HepG2 (cell line): ENCODE data around the gene NTM. TPM values are rescaled to one million over a fixed set of nuclear protein-coding genes. Genes with fewer than 3 reads are reported as not detected.

Experiments
- ATAC-seq: fragments of 200-7000 bp; cut with Tn5 transposase; 3 replicates; pipeline ENCODE4 v1.9.1; 2020; ENCODE audit warnings: mild to moderate bottlenecking, moderate library complexity
- BruUV-seq: library from RNA; stranded (reverse); fragments of 400-500 nt; replicated peaks from 2 replicates; lab custom pipeline; 2021; lab: Mats Ljungman, UMichigan
- CTCF ChIA-PET: fragments of 300-600 bp; formaldehyde crosslinking; extraction: SDS; loops from one replicate; lab custom pipeline; 2021; ENCODE audit warnings: low total read pairs, inconsistent platforms, low intra/inter-chr PET ratio; lab: Yijun Ruan, JAX
- POLR2A ChIA-PET: fragments of 350-600 bp; sonication (Branson Sonifier 250); formaldehyde crosslinking; loops from one replicate; lab custom pipeline; 2020; ENCODE audit warnings: antibody characterized with exemption, inconsistent platforms; lab: Yijun Ruan, JAX
- DNase-seq: peaks from one replicate; pipeline ENCODE4 v3.0.0-alpha.2; 2015; ENCODE audit warnings: low spot score
- FAIRE-seq: peaks from 3 replicates; lab custom pipeline; 2011; peaks lifted over from hg19 to GRCh38; lab: Jason Lieb, UNC
- H2AFZ ChIP-seq: one replicate; pipeline ENCODE4 v1.6.1; 2011; ENCODE audit warnings: low read length, inconsistent platforms
- H3K27ac ChIP-seq: fragments of 300-600 bp; 3 replicates; pipeline ENCODE4 v1.8.0; 2011; ENCODE audit warnings: mixed run types, mild to moderate bottlenecking, mixed read lengths, low read length, inconsistent platforms; ENCODE audit not compliant: insufficient read depth; ENCODE audit errors: extremely low read length
- H3K27me3 ChIP-seq, 2 experiments: fragments of 200-600 bp in 1 of 2; 2 replicates in 1 of 2; 3 replicates in 1 of 2; pipeline versions ENCODE4 v1.6.0 to v1.8.0; 2011; ENCODE audit warnings: low read length in 2 of 2, mild to moderate bottlenecking in 2 of 2, moderate library complexity in 2 of 2, inconsistent platforms in 1 of 2; ENCODE audit not compliant: insufficient read depth in 2 of 2, control insufficient read depth in 1 of 2
- H3K36me3 ChIP-seq, 2 experiments: fragments of 200-600 bp in 1 of 2; replicated peaks in 1 of 2; 2 replicates in 1 of 2; 3 replicates in 1 of 2; pipeline versions ENCODE4 v1.5.1 to v1.8.0; 2011; ENCODE audit warnings: low read length in 2 of 2, inconsistent platforms in 1 of 2; ENCODE audit not compliant: insufficient read depth in 2 of 2, control insufficient read depth in 1 of 2
- H3K4me1 ChIP-seq: 2 replicates; pipeline ENCODE4 v1.5.1; 2012; ENCODE audit warnings: low read length, inconsistent platforms; ENCODE audit not compliant: insufficient read depth
- H3K4me2 ChIP-seq: 2 replicates; pipeline ENCODE4 v1.6.0; 2011; ENCODE audit warnings: low read depth, low read length, inconsistent platforms
- H3K4me3 ChIP-seq, 3 experiments: fragments of 200-600 bp in 1 of 3; sonication (generic), shearing (Covaris generic) in 1 of 3; replicated peaks in 1 of 3; 2 replicates each; pipeline ENCODE4 v1.5.1; 2011 to 2016; ENCODE audit warnings: low read length in 3 of 3, inconsistent platforms in 2 of 3, low read depth in 2 of 3, mild to moderate bottlenecking in 2 of 3, control low read depth in 1 of 3, mixed read lengths in 1 of 3; ENCODE audit not compliant: insufficient read depth in 1 of 3
- H3K79me2 ChIP-seq: one replicate; pipeline ENCODE4 v1.6.1; 2011; ENCODE audit warnings: low read length, inconsistent platforms; ENCODE audit not compliant: insufficient read depth
- H3K9ac ChIP-seq: 2 replicates; pipeline ENCODE4 v1.6.0; 2011; ENCODE audit warnings: mild to moderate bottlenecking, low read depth, low read length, inconsistent platforms; ENCODE audit not compliant: insufficient read depth
- H3K9me3 ChIP-seq: 2 replicates; pipeline ENCODE4 v1.5.1; 2012; ENCODE audit warnings: mild to moderate bottlenecking, low read length
- H4K20me1 ChIP-seq: 2 replicates; pipeline ENCODE4 v1.6.0; 2011; ENCODE audit warnings: inconsistent platforms, mild to moderate bottlenecking, low read length, moderate library complexity; ENCODE audit not compliant: insufficient read depth
- BRD4 ChIP-seq: sonication (generic); formaldehyde crosslinking; IDR thresholded peaks from 2 replicates; pipeline ENCODE4 v1.4.0; 2020; ENCODE audit warnings: missing genetic modification reagents
- CBFB ChIP-seq: sonication (generic); formaldehyde crosslinking; IDR thresholded peaks from 2 replicates; pipeline ENCODE4 v1.4.0; 2020; ENCODE audit warnings: missing genetic modification reagents
- HMG20B ChIP-seq: conservative IDR thresholded peaks from 2 replicates; pipeline ENCODE4 v1.6.1; 2016; ENCODE audit warnings: missing genetic modification reagents, missing compliant biosample characterization
- IKZF5 ChIP-seq: IDR thresholded peaks from 2 replicates; pipeline ENCODE4 v1.6.1; 2018; ENCODE audit warnings: missing genetic modification reagents, mild to moderate bottlenecking, missing compliant biosample characterization
- MAZ ChIP-seq, 2 experiments: sonication (generic) in 1 of 2; formaldehyde crosslinking in 1 of 2; IDR thresholded peaks; 2 replicates each; pipeline versions ENCODE4 v1.5.0 to v1.6.1; 2012 to 2020; ENCODE audit warnings: low read depth in 2 of 2, mild to moderate bottlenecking in 2 of 2, borderline replicate concordance in 1 of 2, improper control_type of control experiment in 1 of 2, low read length in 1 of 2, missing genetic modification reagents in 1 of 2, moderate library complexity in 1 of 2
- MEIS2 ChIP-seq: sonication (generic); formaldehyde crosslinking; IDR thresholded peaks from 2 replicates; pipeline ENCODE4 v1.9.0; 2021; ENCODE audit warnings: mild to moderate bottlenecking, missing genetic modification reagents
- SRSF4 ChIP-seq: fragments of 200-400 bp; formaldehyde crosslinking; IDR thresholded peaks from one replicate; pipeline ENCODE4 v1.6.1; 2018; ENCODE audit warnings: mild to moderate bottlenecking, low read depth, low read length, moderate library complexity; ENCODE audit not compliant: poor library complexity, severe bottlenecking
- ZNF292 ChIP-seq: sonication (generic); formaldehyde crosslinking; IDR thresholded peaks from 2 replicates; pipeline ENCODE4 v1.8.1; 2022; ENCODE audit warnings: mild to moderate bottlenecking, low read depth, missing genetic modification reagents, borderline replicate concordance
- ZNF326 ChIP-seq: sonication (generic); formaldehyde crosslinking; IDR thresholded peaks from 2 replicates; pipeline ENCODE4 v1.4.0; 2020; ENCODE audit warnings: missing genetic modification reagents, borderline replicate concordance
- ZXDC ChIP-seq: sonication (generic); formaldehyde crosslinking; IDR thresholded peaks from 2 replicates; pipeline ENCODE4 v1.5.0; 2020; ENCODE audit warnings: mild to moderate bottlenecking, missing genetic modification reagents
- WGBS: methylation state at CpG from one replicate; pipeline ENCODE4 v1.1.6; 2017; ENCODE audit warnings: low lambda C conversion rate; 5-methylcytosine and 5-hydroxymethylcytosine counted together
- in situ Hi-C: cut with HindIII; loops from 2 replicates; pipeline ENCODE4 v1.10.0; 2017; ENCODE audit warnings: low pct_unique_long_range_greater_than_20kb; ENCODE audit not compliant: extremely low pct_ligation_motif_present
- intact Hi-C: fragments of 100-400 bp; cut with micrococcal nuclease; formaldehyde crosslinking; loops from one replicate; pipeline ENCODE4 v1.10.0; 2022; ENCODE audit not compliant: unreplicated experiment
- polyA plus RNA-seq, 8 experiments: library from polyadenylated mRNA; depleted of rRNA in 3 of 8; stranded (reverse) in 7 of 8; unstranded in 1 of 8; fragments of >200 nt; fragmentation: Illumina TruSeq in 4 of 8; extraction: Trizol in 4 of 8; gene quantifications; 2 replicates each; pipeline versions ENCODE4 v1.2.1 to v1.2.3, GENCODE V29; 2011 to 2016; ENCODE audit warnings: low read depth in 4 of 8, missing spikeins in 1 of 8, mixed read lengths in 1 of 8; ENCODE audit not compliant: insufficient read depth in 1 of 8
- total RNA-seq, 5 experiments: library from RNA; depleted of rRNA; stranded (reverse); fragments of >200 nt; fragmentation: Illumina TruSeq; extraction: Trizol; gene quantifications; 2 replicates each; pipeline ENCODE4 v1.2.3, GENCODE V29; 2016; ENCODE audit warnings: low read depth in 1 of 5

The NTM gene
- total and polyA plus RNA-seq, 2 of the 13 experiments (the other 11 are each of a cell fraction or from before 2014, with no cell fraction given) = not detected

GRCh38 chr11:131609337-131609736 is 238.9 kb downstream of the NTM start:
- H3K79me2 ChIP-seq = no peaks in the 10 kb centered on the region
- no peak overlapping the region for H2AFZ ChIP-seq
- no TSS peak for BruUV-seq
- no peak overlapping the region for H3K27ac ChIP-seq
- WGBS = 3% methylated on average over 4 of the region's 4 CpGs
- H3K4me1 ChIP-seq = no peaks in the 10 kb centered on the region
- no peaks in the 10 kb centered on the region for H4K20me1 ChIP-seq
- ChIA-PET CTCF (no interaction called here), POLR2A (no interaction called here)
- no peak overlapping the region for H3K4me3 ChIP-seq
- intact Hi-C loops = no loop called here
- H3K9me3 ChIP-seq = no peaks in the 10 kb centered on the region
- H3K36me3 ChIP-seq = no peaks in the 10 kb centered on the region
- no peak for TF ChIP-seq SRSF4
- TF ChIP-seq ZNF326 (CRISPR knock-in tag) = no peak
- no peak for TF ChIP-seq HMG20B
- TF ChIP-seq CBFB (CRISPR knock-in tag) = no peak
- TF ChIP-seq ZNF292 (CRISPR knock-in tag) = no peak
- no peak for TF ChIP-seq MEIS2 (CRISPR knock-in tag)
- TF ChIP-seq ZXDC = no peak
- TF ChIP-seq BRD4 (CRISPR knock-in tag) = no peak
- TF ChIP-seq MAZ (IDR thresholded peaks at IDR 0.05; ENCODE audit: borderline replicate concordance, low read depth, low read length) = no peak
- TF ChIP-seq MAZ (CRISPR knock-in tag; IDR thresholded peaks at IDR 0.05; ENCODE audit: low read depth) = no peak
- TF ChIP-seq IKZF5 (CRISPR knock-in tag) = no peak
- DNase-seq = no peak
- H3K27me3 ChIP-seq = peaks cover 2 to 13% of the 10 kb centered on the region in 2 experiments; a peak in 4 of 5 replicates
- no peak for ATAC-seq
- no peak for FAIRE-seq
- no peak overlapping the region for H3K9ac ChIP-seq
- in situ Hi-C loops = no loop called here
- H3K4me2 ChIP-seq = no peak overlapping the region
